H1 (cell line): Measurements from ENCODE around the gene TSSK6. TPM values are rescaled to one million over a fixed set of nuclear protein-coding genes. Genes with fewer than 3 reads are reported as not detected.
A peak's percentile ranks its signal among the peaks of the same experiment; 100 is the strongest.

ENCODE experiments used
- CTCF ChIA-PET: fragments of 300-600 bp; sonication (Branson Sonifier 250); formaldehyde crosslinking; loops from one replicate; lab custom pipeline; 2021; ENCODE audit not compliant: partially characterized antibody; lab: Charles Lee
- POLR2A ChIA-PET: fragments of 300-600 bp; sonication (Branson Sonifier 250); formaldehyde crosslinking; loops from one replicate; lab custom pipeline; 2021; ENCODE audit warnings: inconsistent platforms; ENCODE audit not compliant: partially characterized antibody; lab: Charles Lee
- DNase-seq, 2 experiments: peaks; one replicate each; pipeline versions ENCODE4 v3.0.0 to v3.0.0-alpha.2; 2010 to 2022; ENCODE audit warnings: low spot score in 2 of 2, low read depth in 1 of 2, mixed read lengths in 1 of 2
- FAIRE-seq: peaks from 2 replicates; lab custom pipeline; 2011; peaks lifted over from hg19 to GRCh38; lab: Jason Lieb, UNC
- H2AFZ ChIP-seq: 2 replicates; pipeline ENCODE4 v1.8.1; 2012; ENCODE audit warnings: low read length, inconsistent platforms
- H2AK5ac ChIP-seq: 2 replicates; pipeline ENCODE4 v1.6.1; 2013; ENCODE audit warnings: low read depth, low read length
- H2BK120ac ChIP-seq: replicated peaks from 2 replicates; pipeline ENCODE3; 2013; ENCODE audit warnings: low read depth, low read length, inconsistent platforms
- H2BK12ac ChIP-seq: 2 replicates; pipeline ENCODE4 v1.6.1; 2013; ENCODE audit warnings: low read depth, low read length
- H2BK15ac ChIP-seq: 2 replicates; pipeline ENCODE4 v1.6.1; 2013; ENCODE audit warnings: low read length
- H2BK20ac ChIP-seq: 2 replicates; pipeline ENCODE4 v1.6.1; 2013; ENCODE audit warnings: low read length
- H2BK5ac ChIP-seq: 2 replicates; pipeline ENCODE4 v1.6.1; 2013; ENCODE audit warnings: low read depth, low read length
- H3K14ac ChIP-seq: 2 replicates; pipeline ENCODE4 v1.6.1; 2013; ENCODE audit warnings: inconsistent platforms; ENCODE audit not compliant: insufficient read length
- H3K18ac ChIP-seq: 2 replicates; pipeline ENCODE4 v1.6.1; 2013; ENCODE audit warnings: low read length; ENCODE audit errors: extremely low read depth
- H3K23ac ChIP-seq: 2 replicates; pipeline ENCODE4 v1.6.1; 2013; ENCODE audit warnings: inconsistent platforms; ENCODE audit not compliant: insufficient read length
- H3K23me2 ChIP-seq: 2 replicates; pipeline ENCODE4 v1.6.1; 2013; ENCODE audit warnings: low read depth, low read length
- H3K27ac ChIP-seq: 2 replicates; pipeline ENCODE4 v1.6.1; 2011; ENCODE audit warnings: low read depth, low read length, inconsistent platforms
- H3K27me3 ChIP-seq, 4 experiments: replicated peaks in 1 of 4; 1 replicate in 1 of 4; 2 replicates in 3 of 4; pipeline versions ENCODE4 v1.6.1 to v1.8.1; 2011 to 2013; ENCODE audit warnings: low read length in 3 of 4, mild to moderate bottlenecking in 3 of 4, inconsistent platforms in 2 of 4, mixed read lengths in 2 of 4, moderate library complexity in 1 of 4; ENCODE audit not compliant: control insufficient read depth in 3 of 4, insufficient read depth in 3 of 4; ENCODE audit errors: extremely low read depth in 1 of 4
- H3K36me3 ChIP-seq, 4 experiments: 2 replicates each; pipeline versions ENCODE4 v1.6.1 to v1.8.1; 2011 to 2013; ENCODE audit warnings: mild to moderate bottlenecking in 4 of 4, low read length in 3 of 4, moderate library complexity in 2 of 4, control low read depth in 1 of 4, inconsistent platforms in 1 of 4; ENCODE audit not compliant: insufficient read depth in 4 of 4, control insufficient read depth in 2 of 4
- H3K4ac ChIP-seq: replicated peaks from 2 replicates; pipeline ENCODE3; 2013; ENCODE audit warnings: low read length, low read depth, mixed read lengths, inconsistent platforms; ENCODE audit not compliant: insufficient read length
- H3K4me1 ChIP-seq, 4 experiments: replicated peaks in 1 of 4; 1 replicate in 1 of 4; 2 replicates in 3 of 4; pipeline versions ENCODE4 v1.6.1 to v1.8.1; 2011 to 2013; ENCODE audit warnings: low read length in 3 of 4, inconsistent platforms in 2 of 4, mixed read lengths in 1 of 4; ENCODE audit not compliant: insufficient read depth in 4 of 4, control insufficient read depth in 3 of 4
- H3K4me2 ChIP-seq, 2 experiments: 2 replicates each; pipeline versions ENCODE4 v1.6.1 to v1.8.1; 2011 to 2013; ENCODE audit warnings: low read depth in 2 of 2, low read length in 2 of 2, control low read depth in 1 of 2, inconsistent platforms in 1 of 2, mild to moderate bottlenecking in 1 of 2; ENCODE audit not compliant: insufficient read depth in 1 of 2
- H3K4me3 ChIP-seq, 4 experiments: fragments of 200-600, 300-600 bp in 1 of 4; sonication (generic), shearing (Covaris generic), sonication (Bioruptor Twin) in 1 of 4; 2 replicates each; pipeline versions ENCODE4 v1.5.1 to v1.8.1; 2011 to 2016; ENCODE audit warnings: low read length in 4 of 4, low read depth in 3 of 4, control low read depth in 2 of 4, inconsistent platforms in 2 of 4, mild to moderate bottlenecking in 2 of 4, mixed read lengths in 1 of 4, moderate library complexity in 1 of 4; ENCODE audit not compliant: insufficient read depth in 2 of 4; ENCODE audit errors: extremely low read depth in 1 of 4
- H3K56ac ChIP-seq: replicated peaks from 2 replicates; pipeline ENCODE3; 2013; ENCODE audit warnings: low read depth, mild to moderate bottlenecking, mixed read lengths, low read length, inconsistent platforms; ENCODE audit not compliant: insufficient read length
- H3K79me1 ChIP-seq: 2 replicates; pipeline ENCODE4 v1.6.1; 2013; ENCODE audit warnings: low read depth, low read length, control low read depth
- H3K79me2 ChIP-seq, 2 experiments: 2 replicates each; pipeline versions ENCODE4 v1.6.1 to v1.8.1; 2012 to 2013; ENCODE audit warnings: low read length in 2 of 2, mild to moderate bottlenecking in 2 of 2, inconsistent platforms in 1 of 2; ENCODE audit not compliant: insufficient read depth in 2 of 2, control insufficient read depth in 1 of 2
- H3K9ac ChIP-seq, 4 experiments: replicated peaks in 1 of 4; 1 replicate in 1 of 4; 2 replicates in 3 of 4; pipeline versions ENCODE4 v1.6.1 to v1.8.1; 2011 to 2013; ENCODE audit warnings: low read depth in 3 of 4, low read length in 3 of 4, control low read depth in 2 of 4, mild to moderate bottlenecking in 2 of 4, moderate library complexity in 2 of 4, inconsistent platforms in 1 of 4; ENCODE audit errors: extremely low read depth in 1 of 4
- H3K9me3 ChIP-seq, 2 experiments: 2 replicates each; pipeline versions ENCODE4 v1.6.1 to v1.8.1; 2012 to 2013; ENCODE audit warnings: mild to moderate bottlenecking in 2 of 2, moderate library complexity in 2 of 2, control low read depth in 1 of 2, inconsistent platforms in 1 of 2, low read depth in 1 of 2, low read length in 1 of 2, mixed read lengths in 1 of 2; ENCODE audit not compliant: insufficient read depth in 2 of 2
- H4K20me1 ChIP-seq, 2 experiments: replicated peaks in 1 of 2; 2 replicates each; pipeline versions ENCODE3 to v1.8.1; 2011 to 2013; ENCODE audit warnings: inconsistent platforms in 2 of 2, low read length in 2 of 2, mild to moderate bottlenecking in 1 of 2; ENCODE audit not compliant: insufficient read depth in 2 of 2, control insufficient read depth in 1 of 2
- H4K5ac ChIP-seq: 2 replicates; pipeline ENCODE4 v1.6.1; 2013; ENCODE audit warnings: low read length, low read depth, mixed read lengths, inconsistent platforms; ENCODE audit not compliant: insufficient read length
- H4K8ac ChIP-seq: 2 replicates; pipeline ENCODE4 v1.8.0; 2013; ENCODE audit warnings: mild to moderate bottlenecking, moderate library complexity, low read length, inconsistent platforms; ENCODE audit not compliant: insufficient read depth; ENCODE audit errors: extremely low read depth
- H4K91ac ChIP-seq: replicated peaks from 2 replicates; pipeline ENCODE3; 2013; ENCODE audit warnings: low read length, mixed read lengths, inconsistent platforms; ENCODE audit not compliant: insufficient read length
- BCL11A ChIP-seq, 2 experiments: IDR thresholded peaks; one replicate each; pipeline ENCODE4 v1.6.1; 2011; ENCODE audit warnings: low read depth in 2 of 2, low read length in 2 of 2, mild to moderate bottlenecking in 2 of 2
- FOSL1 ChIP-seq: IDR thresholded peaks from 2 replicates; pipeline ENCODE4 v1.6.1; 2011; ENCODE audit warnings: mild to moderate bottlenecking, low read depth, low read length, moderate library complexity; ENCODE audit not compliant: insufficient read depth
- SIX5 ChIP-seq: IDR thresholded peaks from 2 replicates; pipeline ENCODE4 v1.6.1; 2011; ENCODE audit warnings: mild to moderate bottlenecking, low read depth, low read length
- WGBS, 2 experiments: shearing (Covaris generic) in 1 of 2; methylation state at CpG; one replicate each; pipeline versions ENCODE4 v1.1.6 to v1.1.7; 2013 to 2015; ENCODE audit warnings: low lambda C conversion rate in 2 of 2, mixed read lengths in 2 of 2, inconsistent platforms in 1 of 2, low coverage in 1 of 2, missing lambda C conversion rate in 1 of 2; ENCODE audit not compliant: insufficient replicate concordance in 2 of 2, insufficient coverage in 1 of 2, insufficient read length in 1 of 2; ENCODE audit errors: extremely low coverage in 1 of 2, missing lambda C conversion rate in 1 of 2; 5-methylcytosine and 5-hydroxymethylcytosine counted together
- polyA plus RNA-seq, 7 experiments: library from polyadenylated mRNA; depleted of rRNA in 3 of 7; stranded (reverse) in 5 of 7; unstranded in 2 of 7; fragments of >200 nt in 5 of 7; fragments of 200-250 nt in 2 of 7; gene quantifications; 1 replicate in 5 of 7; 2 replicates in 1 of 7; 4 replicates in 1 of 7; pipeline versions ENCODE4 v1.2.1 to v1.2.3, GENCODE V29; 2011 to 2013; ENCODE audit warnings: missing spikeins in 2 of 7, mixed read lengths in 2 of 7
- total RNA-seq: library from RNA; stranded (reverse); fragmentation: NEBNext Ultra II Directional; extraction: Animal tissue kit (Norgen Biotek cat#: 25700); gene quantifications from 2 replicates; pipeline ENCODE4 v1.2.1, GENCODE V29; 2021

Gene TSSK6
- total and polyA plus RNA-seq, 2 of the 8 experiments (the other 6 are each of a cell fraction or from before 2014, with no cell fraction given), result 3.6 to 7.8 TPM

DNA sequence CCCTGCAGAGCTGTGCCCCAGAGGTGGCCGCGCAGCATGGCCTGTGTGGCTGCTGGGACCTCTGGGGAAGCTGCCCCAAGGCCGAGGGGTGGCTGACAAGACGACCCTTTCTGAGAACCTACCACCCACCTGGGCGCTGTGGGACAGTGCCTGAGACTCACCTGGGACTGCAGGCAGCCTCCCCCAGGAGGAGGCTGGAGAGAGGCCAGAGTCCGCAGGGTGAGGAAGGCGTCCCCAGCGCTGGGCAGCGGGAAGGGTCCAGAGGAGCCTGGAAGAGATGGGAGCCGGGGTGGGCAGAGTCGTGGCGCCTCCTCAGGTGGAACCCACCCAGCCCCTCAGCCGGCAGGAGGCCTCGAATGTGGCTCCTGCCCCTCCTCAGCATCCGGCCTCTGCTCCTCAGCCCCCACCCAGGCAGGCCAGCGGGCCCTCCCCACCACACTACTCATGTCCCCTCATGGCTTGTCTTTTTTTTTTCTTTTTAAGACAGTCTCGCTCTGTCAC lies 48.0 kb upstream of the TSSK6 start:
- Histone ChIP-seq H3K18ac (no peak overlapping the region), H3K14ac (no peak overlapping the region), H3K23ac (no peak overlapping the region), H3K4me2 (no peak overlapping the region), H4K20me1 (no peaks in the 10 kb centered on the region), H3K36me3 (no peaks in the 10 kb centered on the region), H2BK20ac (no peak overlapping the region), H3K4me1 (peaks cover 0 to 4% (median 0%) of the 10 kb centered on the region in 4 experiments; a peak in 2 of 7 replicates), H4K8ac (peak overlapping the region; percentile 29; the same call in 1 of the 2 replicates), H2BK12ac (no peak overlapping the region), H3K79me2 (no peaks in the 10 kb centered on the region), H4K91ac (no peak overlapping the region), H3K23me2 (no peaks in the 10 kb centered on the region), H2AFZ (no peak overlapping the region), H3K79me1 (no peaks in the 10 kb centered on the region), H2BK15ac (no peak overlapping the region), H3K9ac (no peak overlapping the region), H3K27ac (no peak overlapping the region), H4K5ac (no peak overlapping the region), H2BK5ac (0 out of 2 replicates have a peak overlapping the region, but pooled peaks have one; percentile 12), H3K4me3 (no peak overlapping the region), H3K27me3 (no peaks in the 10 kb centered on the region), H3K9me3 (no peaks in the 10 kb centered on the region), H2BK120ac (no peak overlapping the region), H3K4ac (no peak overlapping the region), H3K56ac (no peak overlapping the region), H2AK5ac (no peak overlapping the region)
- DNase-seq (no peak), FAIRE-seq (no peak)
- ChIA-PET POLR2A (interaction anchor here (0.8 kb wide), 1 partner anchor 89 kb away, joined by 3 read pairs; no protein-coding TSS in a partner anchor), CTCF (interaction anchor here (0.7 to 20.0 kb wide), 6 partner anchors 13 to 76 kb away, joined by 3 to 223 read pairs (median 4); no protein-coding TSS in a partner anchor)
- WGBS, 2 experiments, result 88% methylated on average over 15 of the region's 17 CpGs; no CpG with 5 or more reads in 1 of the 2 experiments
- TF ChIP-seq BCL11A (IDR thresholded peaks at IDR 0.05; ENCODE audit: low read depth in 2 of 2, low read length in 2 of 2) (no peak), FOSL1 (no peak), SIX5 (no peak)
